Stimulated activated CD4-positive, alpha-beta T cell treated with anti-CD3 and anti-CD28 coated beads, Interleukin-4, amount 100 ng/mL, for 48 hours (primary cell): ENCODE data around the gene ARHGAP40.

ENCODE experiments used
- DNase-seq, 2 donors: peaks; one replicate each; pipeline ENCODE4 v3.0.0-alpha.2; 2020; ENCODE audit warnings: low read depth in 2 of 2

ARHGAP40 gene

DNA sequence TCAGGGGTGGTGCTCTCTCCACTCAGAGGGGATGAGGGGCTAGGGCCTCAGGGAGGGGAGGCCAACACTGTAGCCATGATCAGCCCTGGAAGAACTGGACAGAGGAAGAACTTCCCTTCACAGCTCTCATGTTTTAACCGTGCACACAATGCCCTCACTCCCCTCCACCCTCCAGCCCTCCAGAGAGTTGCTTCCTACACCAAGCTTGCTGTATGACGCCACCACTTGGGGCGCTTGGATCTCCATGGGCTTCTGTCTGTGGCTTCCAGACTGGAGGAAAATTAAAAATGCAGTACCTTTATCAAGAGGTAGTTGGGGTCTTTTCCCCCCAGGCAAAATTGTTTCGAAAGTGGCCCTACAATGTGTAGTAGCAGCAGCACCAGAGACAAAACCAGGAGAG is 48.4 kb downstream of the ARHGAP40 start:
- no peak for DNase-seq

DNA sequence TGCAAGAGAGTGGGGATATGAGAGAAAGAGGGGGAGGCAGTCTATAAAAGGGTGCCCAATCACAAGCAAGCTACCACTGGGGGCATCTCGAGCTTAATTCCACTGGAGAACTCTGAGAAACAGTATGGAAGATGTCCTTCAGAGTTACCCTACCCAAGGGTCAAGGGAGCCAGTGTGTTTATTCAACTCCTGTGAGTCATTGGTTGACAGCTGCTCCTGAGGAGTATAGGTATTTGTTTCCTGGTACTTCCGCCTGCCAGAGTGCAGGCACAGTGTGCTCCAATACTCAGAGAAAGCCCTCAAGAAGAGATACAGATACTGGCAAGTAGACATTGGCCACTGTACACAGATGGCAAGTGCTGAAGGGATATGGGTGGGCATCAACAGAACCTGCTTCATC is 49.5 kb downstream of the ARHGAP40 start:
- no peak for DNase-seq

DNA sequence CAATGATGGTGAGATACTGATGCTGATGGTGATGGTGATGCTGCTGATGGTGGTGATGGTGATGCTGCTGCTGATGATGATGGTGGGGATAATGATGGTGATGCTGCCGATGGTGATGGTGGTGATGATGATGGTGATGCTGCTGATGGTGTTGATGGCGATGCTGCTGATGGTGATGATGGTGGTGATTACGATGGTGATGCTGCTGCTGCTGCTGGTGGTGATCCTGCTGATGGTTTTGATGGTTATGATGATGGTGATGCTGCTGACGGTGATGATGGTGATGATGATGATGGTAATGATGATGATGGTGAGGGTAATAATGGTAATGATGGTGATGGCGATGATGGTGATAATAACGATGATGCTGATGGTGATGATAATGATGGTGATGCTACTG is 50.0 kb downstream of the ARHGAP40 start:
- DNase-seq = no peak

DNA sequence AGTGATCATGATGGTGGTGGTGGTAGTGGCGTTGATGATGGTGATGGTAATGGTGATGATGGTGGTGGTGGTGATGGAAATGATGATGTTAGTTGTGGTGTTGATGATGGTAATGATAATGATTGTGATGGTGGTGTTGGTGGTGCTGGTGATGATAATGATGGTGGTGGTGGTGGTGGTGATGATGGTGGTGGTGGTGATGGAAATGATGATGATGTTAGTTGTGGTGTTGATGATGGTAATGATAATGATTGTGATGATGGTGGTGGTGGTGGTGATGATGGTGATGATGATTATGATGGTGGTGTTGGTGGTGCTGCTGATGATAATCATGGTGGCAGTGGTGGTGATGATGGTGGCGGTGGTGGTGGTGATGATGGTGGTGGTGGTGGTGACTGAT is 51.4 kb downstream of the ARHGAP40 start:
- DNase-seq = no peak

DNA sequence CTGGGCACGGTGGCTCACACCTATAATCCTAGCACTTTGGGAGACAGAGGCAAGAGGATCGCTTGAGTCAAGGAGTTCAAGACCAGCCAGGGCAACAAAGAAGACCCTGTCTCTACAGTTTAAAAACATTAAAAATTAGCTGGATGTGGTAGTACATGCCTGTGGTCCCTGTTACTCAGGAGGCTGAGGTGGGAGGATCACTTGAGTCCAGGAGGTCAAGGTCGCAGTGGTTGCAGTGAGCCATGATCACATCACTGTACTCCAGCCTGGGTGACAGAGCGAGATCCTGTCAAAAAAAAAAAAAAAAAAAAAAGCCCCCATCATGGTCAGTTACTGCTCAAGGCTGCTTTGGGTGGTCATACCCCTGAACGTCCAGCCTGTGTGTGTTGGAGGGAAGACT is 55.8 kb downstream of the ARHGAP40 start:
- DNase-seq = no peak

DNA sequence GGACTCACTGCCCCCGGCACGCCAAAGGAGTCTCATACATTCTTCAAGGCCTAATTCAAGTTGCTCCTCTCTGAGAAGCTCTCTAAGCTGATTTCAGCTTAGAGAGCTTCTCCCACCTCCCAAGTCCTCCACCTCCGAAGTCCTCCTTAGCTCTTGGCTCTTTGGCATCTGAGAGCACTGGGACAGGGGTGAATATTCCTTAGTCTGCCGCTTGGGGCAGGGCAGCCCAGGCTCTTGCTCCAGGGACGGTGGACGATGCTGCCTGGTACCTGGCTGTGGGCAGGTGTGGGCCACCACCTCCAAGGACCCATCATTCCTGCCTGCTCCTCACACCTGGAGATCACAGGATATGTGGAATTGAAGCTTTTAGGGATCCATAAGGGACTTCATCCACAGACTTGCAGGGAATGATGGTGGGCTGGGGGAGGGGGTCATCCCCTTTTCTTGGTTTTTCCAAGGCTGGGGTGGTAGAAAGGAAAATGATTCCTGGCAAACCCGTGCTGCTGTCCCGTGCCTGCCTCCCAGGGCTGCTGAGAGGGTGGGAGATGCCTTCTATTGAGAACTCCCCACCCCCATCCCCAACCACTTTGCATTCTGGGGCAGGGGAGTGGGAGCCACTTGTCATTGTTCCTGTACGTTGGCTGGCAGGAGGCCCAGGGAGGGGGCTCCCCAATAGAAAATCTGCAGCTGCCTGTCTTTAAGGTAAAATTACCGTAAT is 57.4 kb downstream of the ARHGAP40 start:
- DNase-seq = peak in 1 of 2 donors; percentile 20

DNA sequence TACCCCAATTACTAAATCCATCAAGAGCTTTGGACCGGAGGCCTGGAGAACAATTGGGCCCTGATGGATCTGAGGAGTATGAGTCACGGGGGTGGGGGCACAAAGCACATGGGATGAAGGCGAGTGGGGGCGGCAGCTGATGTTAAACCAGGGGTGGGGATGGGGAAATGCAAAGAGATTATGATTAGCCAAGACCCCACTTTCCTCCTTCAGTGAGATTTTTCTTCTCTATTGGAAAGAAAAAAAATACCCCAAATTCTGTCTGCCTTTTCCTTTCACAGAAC is 57.9 kb downstream of the ARHGAP40 start:
- DNase-seq = no peak

DNA sequence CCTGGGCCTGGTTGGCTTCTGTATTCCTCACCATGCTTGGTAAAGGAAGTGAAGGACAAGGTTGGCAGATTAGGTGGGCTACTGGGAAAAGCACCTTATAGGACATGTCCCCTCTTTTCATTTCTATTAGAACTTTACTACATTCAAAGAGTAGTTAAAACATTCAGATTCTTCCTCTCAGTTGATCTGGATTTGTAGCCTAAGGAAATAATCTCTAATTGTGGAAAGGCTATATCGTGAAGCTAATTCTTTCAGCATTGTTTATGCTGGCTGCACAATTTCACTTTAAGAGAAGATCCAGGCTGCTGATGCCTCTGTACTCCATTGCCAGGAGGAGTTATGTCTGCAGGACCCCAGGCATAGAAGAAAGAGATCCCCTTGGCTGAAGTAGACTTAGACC is 58.8 kb downstream of the ARHGAP40 start:
- DNase-seq = no peak

DNA sequence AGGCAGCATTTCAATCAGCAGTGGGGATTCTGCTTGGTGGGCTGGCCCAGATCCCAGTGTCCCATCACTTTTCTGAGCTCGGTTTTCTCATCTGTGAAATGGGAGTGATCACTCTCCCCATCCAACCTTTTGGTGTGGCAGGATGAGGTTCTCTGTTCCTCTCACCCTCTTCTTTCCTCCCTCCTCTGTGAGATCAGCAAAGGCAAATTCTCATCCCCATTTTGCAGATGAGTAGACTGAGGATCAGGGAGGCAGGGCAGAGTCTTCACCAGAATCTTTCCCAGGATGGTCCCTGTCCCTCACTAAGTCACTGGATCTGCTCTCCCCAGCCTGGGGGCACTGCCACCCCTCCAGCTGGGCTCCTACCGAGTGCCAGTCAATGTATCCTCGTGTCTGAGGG is 62.1 kb downstream of the ARHGAP40 start:
- no peak for DNase-seq

DNA sequence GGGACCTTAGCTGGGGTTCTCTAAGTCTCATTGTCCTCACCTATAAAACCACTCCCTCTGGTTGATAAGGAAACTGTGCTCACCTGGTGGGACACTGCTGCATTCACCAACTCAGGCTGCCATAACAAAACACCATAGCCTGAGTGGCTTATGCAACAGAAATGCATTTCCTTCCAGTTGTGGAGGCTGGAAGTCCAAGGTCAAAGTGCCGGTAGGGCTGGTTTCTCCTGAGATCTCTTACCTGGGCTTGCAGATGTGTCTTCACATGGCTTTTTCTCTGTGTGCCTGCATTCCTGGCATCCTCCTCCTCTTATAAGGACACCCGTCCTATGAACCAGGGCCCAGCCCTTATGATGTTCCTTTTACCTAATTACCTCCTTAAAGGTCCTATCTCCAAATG is 62.7 kb downstream of the ARHGAP40 start:
- DNase-seq = no peak

DNA sequence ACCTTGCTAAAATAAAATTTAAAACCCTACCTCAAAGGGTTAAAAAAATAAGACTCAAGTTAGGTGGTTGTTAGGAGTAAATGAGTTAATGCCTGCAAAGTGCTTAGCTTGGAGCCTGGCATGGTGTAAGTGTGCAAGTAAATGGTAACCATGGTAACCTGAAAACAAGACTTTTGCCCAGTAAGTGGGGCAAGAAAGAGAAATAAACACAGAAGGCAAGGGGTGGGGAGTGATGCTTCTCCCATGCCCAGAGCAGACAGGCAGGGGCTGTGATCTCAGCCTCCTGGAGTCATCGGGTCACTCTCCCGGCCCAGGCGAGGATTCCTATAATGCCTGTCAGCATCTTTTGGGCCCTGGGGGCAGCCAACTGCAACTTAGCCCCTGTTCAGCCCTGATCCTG is 63.5 kb downstream of the ARHGAP40 start:
- no peak for DNase-seq

DNA sequence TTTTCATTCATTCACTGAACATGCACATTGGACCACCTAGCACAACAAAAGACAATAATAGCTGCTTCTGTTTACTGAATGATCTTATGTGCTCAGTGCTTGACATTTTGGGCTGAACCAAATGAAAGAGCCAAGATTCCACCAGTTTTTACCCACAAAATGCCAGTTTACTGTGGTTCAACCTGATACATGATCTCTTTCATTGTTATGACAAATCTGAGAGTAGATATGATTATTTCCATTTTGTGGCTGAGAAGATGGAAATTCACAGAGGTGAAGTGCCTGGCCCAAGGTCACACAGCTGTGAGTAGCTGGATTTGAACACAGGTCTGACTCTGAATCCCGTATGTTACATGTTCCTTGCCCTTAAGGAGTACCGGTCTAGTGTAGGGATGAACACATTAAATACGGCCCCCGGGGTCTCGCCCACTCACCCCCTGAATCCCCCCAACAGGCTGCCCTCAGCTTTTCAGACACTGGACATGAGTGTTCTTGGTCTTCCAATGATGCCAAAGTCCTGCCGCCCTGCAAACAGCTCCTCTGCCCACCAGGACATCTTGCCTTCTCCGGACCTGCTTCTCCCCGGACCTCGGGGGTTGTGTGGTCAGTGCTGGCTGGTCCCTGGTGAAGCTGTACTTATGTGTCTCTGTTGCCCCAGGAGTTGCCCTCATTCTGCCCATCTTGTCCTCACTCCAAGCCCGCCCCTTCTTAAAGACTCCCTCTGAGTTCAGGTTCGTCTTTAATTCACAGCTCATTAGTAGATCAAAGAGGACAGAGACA is 64.1 kb downstream of the ARHGAP40 start:
- DNase-seq = no peak

DNA sequence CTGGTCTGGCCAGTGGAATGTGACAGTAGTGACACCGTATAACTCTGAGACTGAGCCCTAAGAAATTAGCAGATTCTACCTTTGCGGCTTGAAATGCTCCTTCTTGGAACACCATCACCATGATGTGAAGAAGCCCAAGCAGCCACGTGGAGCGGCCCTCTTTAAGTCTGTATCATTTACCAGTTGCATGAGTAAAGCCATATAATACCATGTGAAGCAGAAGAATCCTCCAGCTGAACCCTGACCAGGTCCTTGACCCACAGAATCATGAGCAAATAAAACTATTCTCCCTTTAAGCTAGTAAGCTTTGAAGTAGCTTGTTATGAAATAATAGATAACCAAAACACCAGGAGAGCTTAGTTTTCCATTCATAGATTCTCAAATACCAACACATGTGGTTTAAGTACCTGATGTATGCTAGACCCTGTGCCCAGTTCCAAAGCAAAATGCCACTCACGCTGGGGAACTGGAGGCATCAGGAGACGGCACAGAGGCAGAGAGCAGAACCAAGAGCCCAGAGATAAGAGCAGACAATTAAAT is 65.9 kb downstream of the ARHGAP40 start:
- DNase-seq = no peak

DNA sequence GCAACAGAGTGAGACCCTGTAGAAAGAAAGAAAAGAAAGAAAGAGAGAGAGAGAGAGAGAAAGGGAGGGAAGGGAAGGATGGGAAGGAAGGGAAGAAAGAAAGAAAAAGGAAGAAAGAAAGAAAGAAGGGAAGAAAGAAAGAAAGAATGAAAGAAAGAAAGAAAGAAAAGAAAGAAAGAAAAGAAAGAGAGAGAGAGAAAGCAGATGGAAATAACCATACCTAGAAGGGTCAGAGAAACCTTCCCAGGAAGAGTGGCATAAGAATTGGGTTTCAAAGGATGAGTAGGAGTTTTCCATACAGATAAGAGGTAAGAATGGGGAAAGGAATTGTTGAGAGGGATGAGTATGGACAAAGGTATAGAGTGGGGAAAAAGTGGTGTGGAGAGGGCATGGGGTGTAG is 68.1 kb downstream of the ARHGAP40 start:
- DNase-seq = no peak

DNA sequence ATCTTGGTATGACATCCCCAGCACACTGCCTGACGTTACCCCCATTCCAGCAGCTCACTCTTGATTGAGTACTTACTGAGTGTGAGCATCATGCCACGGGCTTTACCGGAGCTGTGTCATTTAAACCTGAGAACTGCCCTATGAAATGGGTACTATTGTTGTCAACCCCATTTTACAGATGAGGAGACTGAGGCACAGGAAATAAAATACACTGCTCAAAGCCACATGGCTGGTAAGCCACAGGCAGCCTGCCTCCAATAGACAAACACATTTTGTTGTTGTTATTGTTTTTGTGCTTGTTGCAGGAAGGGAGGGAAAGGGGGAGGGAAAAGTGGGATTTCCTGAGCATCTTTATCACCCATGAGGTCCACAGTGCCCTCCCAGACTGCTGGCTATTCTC is 69.2 kb downstream of the ARHGAP40 start:
- DNase-seq = no peak

DNA sequence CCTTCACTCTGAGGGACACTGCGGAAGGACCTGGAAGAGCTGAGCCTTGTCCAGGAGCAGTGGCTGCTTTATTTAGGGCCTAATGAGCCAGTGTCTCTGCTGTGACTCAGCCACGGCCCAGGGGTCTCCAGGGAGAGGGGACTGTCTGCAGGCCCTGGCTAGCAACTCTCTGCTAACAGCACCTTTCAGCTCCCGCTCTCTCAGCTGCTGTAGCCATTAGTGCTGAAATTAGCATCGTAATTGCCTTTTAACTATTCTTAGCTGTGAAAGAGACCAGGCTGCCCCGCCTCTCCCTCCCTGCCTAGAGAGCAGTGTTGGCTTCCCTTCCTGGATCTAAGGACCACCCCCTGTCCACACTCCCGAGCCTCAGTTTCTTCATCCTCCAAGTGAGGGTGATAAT is 69.6 kb downstream of the ARHGAP40 start:
- DNase-seq = no peak

DNA sequence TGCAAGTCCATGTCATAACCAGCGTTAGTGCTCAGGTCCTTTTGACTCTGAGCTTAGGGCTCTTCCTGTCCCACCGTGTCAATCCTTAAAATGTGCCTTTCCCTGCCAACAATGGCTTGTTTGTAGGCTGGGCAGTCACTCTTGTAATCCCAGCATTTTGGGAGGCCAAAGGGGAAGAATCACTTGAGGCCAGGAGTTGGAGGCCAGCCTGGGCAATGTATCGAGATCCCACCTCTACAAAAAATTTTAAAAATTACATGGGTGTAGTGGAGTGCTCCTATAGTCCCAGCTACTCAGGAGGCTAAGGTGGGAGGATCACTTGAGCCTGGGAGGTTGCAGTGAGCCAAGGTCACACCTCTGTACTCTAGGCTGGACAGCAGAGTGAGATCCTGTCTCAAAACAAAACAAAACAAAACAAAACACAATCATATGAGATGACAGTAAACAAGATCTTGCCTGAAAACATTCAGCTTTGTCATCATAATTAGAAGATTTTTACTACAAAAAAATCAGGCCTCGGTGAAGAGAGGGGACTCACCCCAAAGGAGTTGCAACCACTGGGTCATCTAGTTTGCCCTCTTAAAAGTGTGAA is 70.2 kb downstream of the ARHGAP40 start:
- DNase-seq = no peak

DNA sequence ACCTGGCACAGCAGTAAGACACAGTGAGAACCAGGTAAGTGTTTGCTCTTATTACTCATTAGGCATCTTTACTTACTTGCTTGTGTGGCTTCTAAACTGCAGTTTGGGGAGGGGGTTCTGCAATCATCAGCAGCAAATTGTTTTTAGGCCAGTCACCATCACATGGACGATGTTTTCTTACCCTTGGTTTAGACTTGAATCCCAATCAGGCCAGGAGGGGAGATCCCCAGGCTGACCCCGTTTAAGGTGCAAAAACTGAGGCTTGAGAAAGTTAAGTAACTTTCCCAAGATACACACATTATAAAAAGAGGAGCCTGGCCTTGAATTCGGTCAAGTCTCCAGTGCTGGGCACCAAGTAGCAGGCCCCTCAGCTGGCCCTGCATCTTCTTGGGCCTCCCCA is 70.9 kb downstream of the ARHGAP40 start:
- DNase-seq = no peak

DNA sequence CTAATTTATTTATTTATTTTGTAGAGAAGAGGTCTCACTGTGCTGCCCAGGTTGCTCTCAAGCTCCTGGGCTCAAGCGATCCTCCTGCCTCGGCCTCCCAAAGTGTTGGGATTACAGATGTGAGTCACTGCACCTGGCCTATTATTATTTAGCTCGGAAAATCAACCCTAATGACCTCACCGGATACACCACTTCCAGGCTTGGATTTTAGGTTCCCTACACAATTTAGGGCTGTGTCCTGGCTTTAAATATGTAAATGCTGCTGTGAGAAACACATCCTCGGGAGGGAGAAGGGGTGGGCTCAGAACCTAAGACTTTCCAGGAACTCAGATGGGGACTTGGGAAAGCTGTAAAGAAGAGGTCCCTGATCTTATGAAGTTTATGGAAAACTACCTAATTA is 71.7 kb downstream of the ARHGAP40 start:
- DNase-seq = no peak

DNA sequence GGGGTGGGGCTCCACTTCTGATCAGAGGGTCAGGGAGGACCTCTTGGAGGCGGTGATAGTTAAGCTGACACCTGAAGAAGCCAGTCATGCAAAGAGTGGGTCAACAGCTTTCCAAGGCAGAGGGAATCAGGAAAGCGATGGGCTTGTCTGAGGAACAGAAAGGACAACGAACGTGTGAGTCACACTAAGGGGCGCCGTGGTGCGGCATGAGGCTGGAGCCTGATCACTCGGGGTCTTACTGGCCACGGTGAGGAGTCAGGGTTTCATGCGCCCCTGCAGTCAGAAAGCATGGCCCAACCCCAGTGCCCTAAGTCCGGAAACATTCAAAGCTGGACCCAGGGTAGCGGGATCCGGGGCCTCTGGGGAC is 72.1 kb downstream of the ARHGAP40 start:
- DNase-seq = no peak

DNA sequence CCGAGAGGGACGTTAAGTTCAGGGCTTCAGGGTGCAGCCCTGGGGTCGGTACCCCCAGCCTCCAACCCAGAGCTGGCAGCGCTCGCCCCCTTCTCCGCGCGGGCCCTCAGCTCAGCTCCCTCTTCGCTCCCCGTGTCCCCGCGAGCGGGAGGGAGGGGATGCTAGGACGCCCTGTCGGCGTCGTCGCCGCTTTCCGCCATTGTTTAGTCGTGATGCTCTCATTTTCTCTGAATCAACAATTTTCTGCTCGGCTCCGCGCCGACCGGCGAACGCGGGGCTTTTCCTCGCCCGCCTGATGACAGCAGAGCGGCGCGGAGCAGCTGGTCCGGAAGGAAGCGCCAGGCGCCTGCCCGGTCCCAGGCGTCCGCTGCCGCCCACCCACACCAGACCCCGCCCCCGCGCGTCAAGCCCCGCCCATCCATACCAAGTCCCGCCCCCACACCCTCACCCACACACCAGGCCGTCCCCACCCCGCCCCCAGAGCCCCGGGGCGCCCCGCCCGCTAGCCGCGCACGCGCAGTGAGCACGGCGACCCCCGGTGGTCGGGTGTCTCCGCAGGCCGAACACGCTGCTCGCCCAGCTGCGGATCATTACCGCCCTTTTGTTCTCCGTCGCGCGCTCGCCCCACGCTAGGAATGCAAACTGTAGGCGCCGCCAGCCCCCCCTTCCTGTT is 72.6 kb downstream of the ARHGAP40 start:
- peak; percentile 44 to 55 for DNase-seq

DNA sequence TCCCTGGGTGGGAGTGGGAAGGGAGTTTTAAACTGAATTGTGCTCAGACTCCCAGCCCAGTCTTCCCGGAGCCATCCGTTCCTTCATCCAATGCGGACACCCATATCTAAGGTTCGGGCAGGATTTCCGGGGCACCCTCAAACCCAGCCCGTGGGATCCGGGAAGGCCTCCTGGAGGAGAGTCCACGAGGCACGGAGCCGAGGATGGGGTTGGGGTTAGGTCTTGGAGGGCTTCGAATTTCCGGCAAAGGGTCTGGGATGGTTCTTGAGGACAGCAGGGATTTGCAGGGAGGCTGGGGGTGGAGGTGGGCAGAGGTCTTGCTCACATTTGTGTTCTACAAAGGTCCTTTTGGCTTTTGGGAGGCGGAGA is 73.1 kb downstream of the ARHGAP40 start:
- DNase-seq = no peak

DNA sequence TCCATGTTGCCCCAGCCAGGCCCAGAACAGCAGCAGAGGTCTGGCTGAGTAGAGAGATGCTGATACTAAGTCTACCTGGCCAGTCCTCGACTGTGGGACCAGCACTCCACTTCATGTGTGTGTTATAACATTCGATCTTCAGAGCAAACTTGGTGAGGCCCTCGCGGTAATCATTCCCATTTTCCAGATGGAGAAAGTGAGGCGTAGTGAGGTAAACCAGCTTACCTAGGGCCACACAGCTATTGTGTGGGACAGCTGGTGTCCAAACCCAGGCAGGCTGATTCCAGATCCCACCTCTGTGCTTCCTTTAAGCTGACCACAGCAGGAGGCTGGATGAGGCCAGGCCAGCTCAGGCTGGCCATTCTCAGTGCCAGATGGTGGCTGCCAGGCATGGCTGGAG is 75.0 kb downstream of the ARHGAP40 start:
- no peak for DNase-seq
